ENCODE results near the gene UBXN4.
"Not testable (repeated sequence)": the region's sequence is repeated elsewhere in the genome, so short reads cannot be mapped to it uniquely, and the experiment has no call there.

UBXN4 gene

DNA sequence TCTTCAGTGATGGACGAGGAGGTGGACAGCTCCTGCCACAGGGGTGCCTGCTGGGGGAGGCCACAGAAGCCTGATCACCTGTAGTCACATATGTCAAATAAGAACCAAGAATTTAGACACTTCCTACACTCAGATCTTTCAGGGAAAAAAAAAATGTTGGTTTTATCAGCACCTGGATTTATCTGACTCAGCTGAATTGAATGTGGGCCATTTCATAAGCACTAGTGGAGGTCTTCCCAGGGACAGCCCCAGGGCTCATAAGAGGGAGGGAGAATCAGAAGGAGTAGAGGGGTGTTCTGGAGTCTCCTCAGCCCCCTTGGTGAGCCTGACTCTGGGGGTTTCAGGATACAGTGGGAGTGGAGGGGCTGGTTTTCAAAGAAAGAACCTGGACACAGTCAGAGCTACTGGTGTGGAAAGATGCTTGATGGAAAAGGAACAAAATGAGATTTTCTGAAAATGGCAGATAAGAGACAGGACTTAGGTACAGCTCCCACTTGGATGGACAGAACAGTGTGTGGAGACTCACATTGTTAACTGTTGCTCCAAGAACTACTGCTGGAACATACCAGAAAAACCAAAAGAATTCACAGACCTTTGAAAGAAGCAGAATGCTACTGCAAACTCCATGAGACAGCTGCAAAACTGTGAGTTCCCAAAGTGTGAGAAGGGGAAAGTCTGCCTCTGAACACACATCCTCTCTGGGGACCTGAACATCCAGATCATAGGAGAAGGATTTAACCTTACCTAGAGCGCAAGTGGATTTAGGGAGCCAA is 49.9 kb downstream of the UBXN4 start:
- Mint-ChIP-seq H3K36me3 (peaks cover 4% of the 10 kb centered on the region), H3K4me1 (peaks cover 18% of the 10 kb centered on the region), H3K27me3 (no peaks in the 10 kb centered on the region), H3K27ac (no peak overlapping the region), H3K9me3 (no peaks in the 10 kb centered on the region), H3K4me3 (no peak overlapping the region)

DNA sequence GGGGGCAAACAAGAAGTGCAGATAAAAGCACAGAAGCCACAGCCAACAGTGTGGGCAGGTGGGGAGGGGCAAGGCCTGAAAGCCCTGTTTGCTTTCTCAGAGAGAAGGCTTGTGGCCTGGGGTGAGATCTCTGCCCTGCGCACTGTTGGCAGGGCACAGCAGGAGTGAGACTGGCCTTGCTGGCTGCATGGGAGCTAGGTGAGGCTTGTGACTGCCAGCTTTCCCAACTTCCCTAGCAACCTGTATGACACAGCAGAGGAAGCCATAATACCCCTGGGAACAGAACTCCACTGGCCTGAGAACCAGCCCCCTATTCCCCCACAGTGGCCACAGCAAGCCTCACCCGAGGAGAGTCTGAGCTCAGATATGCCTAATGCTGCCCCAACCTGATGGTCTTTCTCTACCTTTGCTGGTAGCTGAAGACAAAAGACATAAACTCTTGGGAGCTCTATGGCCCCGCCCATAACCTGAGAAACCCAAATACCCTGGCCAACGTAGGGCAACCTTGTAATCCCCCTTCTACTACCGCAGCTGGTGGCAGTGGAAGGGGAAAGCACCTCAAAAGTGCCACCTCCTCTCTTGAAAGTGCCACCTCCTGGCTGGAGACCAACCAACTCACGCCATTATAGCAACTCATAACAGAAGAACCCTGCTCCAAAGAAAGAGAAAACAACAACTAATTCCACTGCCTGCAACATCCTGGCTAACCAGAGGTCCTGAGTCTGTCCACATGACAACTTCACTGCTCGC is 50.9 kb downstream of the UBXN4 start:
- Mint-ChIP-seq H3K36me3 (peaks cover 2% of the 10 kb centered on the region), H3K4me1 (peaks cover 21% of the 10 kb centered on the region), H3K27me3 (no peaks in the 10 kb centered on the region), H3K27ac (no peak overlapping the region), H3K4me3 (no peak overlapping the region), H3K9me3 (no peaks in the 10 kb centered on the region)

- H3K4me1 Mint-ChIP-seq: peaks cover 22% of the 10 kb centered on the region
- H3K27ac Mint-ChIP-seq, H3K27me3 Mint-ChIP-seq, H3K36me3 Mint-ChIP-seq, H3K9me3 Mint-ChIP-seq, H3K4me3 Mint-ChIP-seq: not testable (repeated sequence)
Observed at GRCh38 chr2:135795641-135796040, 54.0 kb downstream of the UBXN4 start.

DNA sequence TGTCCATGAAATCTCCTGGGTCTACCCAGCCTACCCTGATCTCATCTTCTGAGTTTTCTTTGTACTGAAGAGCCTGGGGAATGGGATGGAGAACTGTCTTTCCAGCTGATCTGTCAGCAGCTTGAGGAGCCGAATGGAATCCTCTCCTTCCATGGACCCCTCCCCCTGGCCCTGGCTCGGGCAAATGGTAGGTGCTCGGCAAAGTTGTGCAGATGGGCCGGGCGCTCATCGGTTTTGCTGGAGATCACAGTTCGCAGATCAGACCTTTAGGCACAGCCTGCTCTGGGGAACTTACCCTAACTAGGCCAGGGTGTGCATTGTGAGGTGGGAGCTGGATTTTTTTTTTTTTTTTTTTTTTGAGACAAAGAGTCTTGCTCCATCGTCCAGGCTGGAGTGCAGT is 55.0 kb downstream of the UBXN4 start:
- peaks cover 4% of the 10 kb centered on the region for H3K9me3 Mint-ChIP-seq
- peaks cover 22% of the 10 kb centered on the region for H3K4me1 Mint-ChIP-seq
- no peaks in the 10 kb centered on the region for H3K27me3 Mint-ChIP-seq
- H3K27ac Mint-ChIP-seq: no peak overlapping the region
- H3K4me3 Mint-ChIP-seq: no peak overlapping the region
- H3K36me3 Mint-ChIP-seq: no peaks in the 10 kb centered on the region

DNA sequence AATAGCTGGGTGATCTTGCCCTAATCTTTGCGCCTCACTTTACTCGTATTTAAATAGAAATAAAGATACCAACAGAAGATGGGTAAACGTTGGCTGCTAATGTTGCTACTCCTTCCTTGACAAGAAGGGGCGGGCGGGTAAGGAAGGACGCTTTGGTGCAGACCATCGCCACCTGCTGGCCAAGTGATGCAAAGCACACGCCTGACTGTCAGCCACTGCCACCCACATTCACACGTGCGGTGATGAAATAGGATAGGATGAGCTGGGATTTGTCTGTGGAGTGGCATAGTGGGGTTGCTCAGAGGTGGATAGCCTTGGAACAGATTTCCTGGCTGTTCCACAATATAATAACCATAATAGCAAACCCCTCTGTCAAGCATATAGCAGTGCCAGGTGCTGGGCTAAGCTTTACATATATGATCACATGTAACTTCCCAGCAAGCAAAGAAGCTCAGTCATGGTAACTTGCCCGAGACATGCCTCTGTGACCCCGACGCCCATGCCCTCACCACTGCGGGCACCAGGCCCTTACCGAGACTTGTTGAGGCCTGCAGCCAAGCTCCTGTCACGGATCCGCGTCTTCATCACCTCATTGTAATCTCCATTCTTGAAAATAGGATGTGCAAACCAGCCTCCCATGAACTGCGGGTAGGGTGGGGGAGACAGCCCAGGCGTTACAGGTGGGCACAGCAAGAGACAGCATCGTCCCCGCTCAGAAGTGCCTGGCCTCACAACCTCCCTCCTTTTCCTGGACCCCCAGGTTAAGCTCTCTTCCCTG is 56.0 kb downstream of the UBXN4 start:
- Mint-ChIP-seq H3K27me3 (no peaks in the 10 kb centered on the region), H3K36me3 (no peaks in the 10 kb centered on the region), H3K27ac (no peak overlapping the region), H3K9me3 (peaks cover 4% of the 10 kb centered on the region), H3K4me3 (no peak overlapping the region), H3K4me1 (peaks cover 15% of the 10 kb centered on the region)

DNA sequence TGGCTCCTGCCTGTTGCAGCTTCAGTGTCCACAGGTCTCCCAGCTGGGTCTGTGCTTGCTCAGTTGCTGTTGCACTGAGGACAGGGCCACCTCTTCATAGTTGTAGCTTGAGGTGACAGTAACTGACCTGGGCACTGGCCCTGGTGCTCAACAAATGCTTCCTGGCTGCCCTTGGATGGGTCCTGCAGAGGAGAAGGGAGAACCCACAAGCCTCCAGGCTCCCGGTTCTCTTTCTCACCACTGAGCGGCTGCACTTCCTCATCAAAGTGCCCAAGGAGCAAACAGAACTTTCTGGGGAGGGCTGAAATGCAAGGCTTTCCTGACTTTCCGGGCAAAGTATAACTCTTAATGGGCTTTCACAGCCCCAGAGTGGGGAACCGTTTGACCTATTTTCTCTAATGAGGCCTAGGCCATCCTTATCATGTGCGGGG is 56.6 kb downstream of the UBXN4 start:
- Mint-ChIP-seq H3K9me3 (peaks cover 4% of the 10 kb centered on the region), H3K27ac (no peak overlapping the region), H3K4me1 (peaks cover 11% of the 10 kb centered on the region), H3K27me3 (no peaks in the 10 kb centered on the region), H3K4me3 (no peak overlapping the region), H3K36me3 (no peaks in the 10 kb centered on the region)

- Mint-ChIP-seq H3K27ac (no peak overlapping the region), H3K36me3 (no peaks in the 10 kb centered on the region), H3K9me3 (peaks cover 4% of the 10 kb centered on the region), H3K4me3 (no peak overlapping the region), H3K4me1 (peaks cover 11% of the 10 kb centered on the region), H3K27me3 (no peaks in the 10 kb centered on the region)
Observed at GRCh38 chr2:135798762-135799161, 57.1 kb downstream of the UBXN4 start.

- Mint-ChIP-seq H3K4me1 (peaks cover 8% of the 10 kb centered on the region), H3K36me3 (no peaks in the 10 kb centered on the region), H3K9me3 (peaks cover 4% of the 10 kb centered on the region), H3K27ac (no peak overlapping the region), H3K4me3 (no peak overlapping the region), H3K27me3 (no peaks in the 10 kb centered on the region)
Observed at GRCh38 chr2:135799738-135800137, 58.1 kb downstream of the UBXN4 start.

DNA sequence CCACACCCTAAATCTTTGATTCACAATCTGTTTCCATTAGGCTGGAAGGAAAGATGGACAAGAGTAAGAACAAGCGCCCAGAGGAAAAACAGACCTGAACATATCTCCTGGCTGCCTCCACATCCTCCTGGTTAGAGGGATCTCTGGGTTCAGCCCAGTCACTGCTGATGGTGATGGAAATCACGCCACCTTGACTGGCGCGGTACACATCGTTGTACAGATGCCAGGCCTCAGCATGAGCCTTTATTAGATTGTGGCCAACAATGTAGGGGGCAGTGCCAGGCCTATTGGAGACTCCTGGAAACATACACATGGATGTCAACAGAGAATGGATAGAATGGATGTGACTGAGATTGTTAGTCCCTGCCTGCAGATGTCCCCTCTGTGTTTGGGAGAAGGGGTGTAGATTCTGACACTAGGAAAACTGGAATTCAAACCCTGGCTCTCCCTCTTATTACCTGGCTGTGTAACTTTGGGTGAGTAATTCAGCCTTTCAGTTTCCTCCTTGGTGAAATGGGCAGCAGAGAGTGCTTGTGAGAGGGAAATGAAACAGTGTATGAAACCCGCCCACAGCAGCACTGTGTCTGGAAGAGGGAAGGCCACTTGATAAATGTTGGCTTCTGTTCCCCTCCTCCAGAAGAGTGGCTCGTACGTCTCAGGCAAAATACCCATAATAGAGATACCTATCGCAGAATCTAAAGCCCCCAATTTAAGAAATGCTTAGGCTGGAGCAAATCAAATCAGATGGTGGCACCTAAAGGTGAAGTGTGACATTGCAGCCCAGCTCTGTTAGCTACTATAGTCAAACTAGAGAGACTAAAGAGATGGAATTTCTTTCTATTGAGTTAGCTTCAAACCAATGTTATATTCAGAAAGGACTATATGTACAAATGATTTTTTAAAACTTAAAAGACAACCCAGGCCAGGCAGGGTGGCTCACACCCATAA is 59.1 kb downstream of the UBXN4 start:
- no peak overlapping the region for H3K4me3 Mint-ChIP-seq
- no peaks in the 10 kb centered on the region for H3K36me3 Mint-ChIP-seq
- peaks cover 4% of the 10 kb centered on the region for H3K4me1 Mint-ChIP-seq
- H3K27ac Mint-ChIP-seq: no peak overlapping the region
- no peaks in the 10 kb centered on the region for H3K27me3 Mint-ChIP-seq
- H3K9me3 Mint-ChIP-seq: peaks cover 4% of the 10 kb centered on the region

GRCh38 chr2:135802350-135802749 is 60.7 kb downstream of the UBXN4 start:
- H3K9me3 Mint-ChIP-seq: peaks cover 4% of the 10 kb centered on the region
- H3K27me3 Mint-ChIP-seq: no peaks in the 10 kb centered on the region
- no peak overlapping the region for H3K4me3 Mint-ChIP-seq
- no peak overlapping the region for H3K27ac Mint-ChIP-seq
- peaks cover 3% of the 10 kb centered on the region for H3K4me1 Mint-ChIP-seq
- no peaks in the 10 kb centered on the region for H3K36me3 Mint-ChIP-seq

GRCh38 chr2:135803278-135803677 is 61.6 kb downstream of the UBXN4 start:
- no peak overlapping the region for H3K27ac Mint-ChIP-seq

GRCh38 chr2:135807874-135808273 is 66.2 kb downstream of the UBXN4 start:
- not testable (repeated sequence) for H3K27me3 Mint-ChIP-seq, H3K36me3 Mint-ChIP-seq, H3K9me3 Mint-ChIP-seq, H3K4me1 Mint-ChIP-seq, H3K27ac Mint-ChIP-seq, H3K4me3 Mint-ChIP-seq

More at GRCh38 chr2:135803278-135803677, 61.6 kb downstream of the UBXN4 start:
- Mint-ChIP-seq H3K9me3 (peaks cover 4% of the 10 kb centered on the region), H3K4me3 (no peak overlapping the region), H3K4me1 (no peaks in the 10 kb centered on the region), H3K36me3 (no peaks in the 10 kb centered on the region), H3K27me3 (no peaks in the 10 kb centered on the region)

DNA sequence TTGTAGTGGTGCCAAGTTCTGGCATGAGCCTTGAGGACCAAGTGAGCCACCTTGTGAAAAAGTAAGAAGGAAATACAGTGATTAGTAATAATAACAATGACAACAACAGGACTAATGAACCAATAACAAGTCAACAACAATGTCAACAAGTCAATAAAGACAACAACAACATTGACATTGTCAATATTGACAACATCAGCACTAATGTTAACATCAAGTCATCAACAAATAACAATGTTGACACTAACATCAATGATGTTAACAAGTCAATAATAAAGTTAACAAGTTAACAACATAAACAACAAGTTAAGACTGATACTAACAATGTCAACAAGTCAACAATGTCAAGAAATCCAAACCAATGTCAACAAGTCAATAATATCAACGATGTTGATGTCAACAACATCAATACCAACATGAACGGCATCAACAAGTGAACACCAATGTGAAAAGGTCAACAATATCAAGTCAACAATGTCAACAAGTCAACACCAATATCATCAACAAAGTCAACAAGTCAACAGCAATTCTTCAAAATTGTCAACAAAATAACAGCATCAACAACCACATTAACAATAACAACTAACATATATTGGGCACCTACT is 71.4 kb downstream of the UBXN4 start:
- H3K4me3 Mint-ChIP-seq: no peak overlapping the region

DNA sequence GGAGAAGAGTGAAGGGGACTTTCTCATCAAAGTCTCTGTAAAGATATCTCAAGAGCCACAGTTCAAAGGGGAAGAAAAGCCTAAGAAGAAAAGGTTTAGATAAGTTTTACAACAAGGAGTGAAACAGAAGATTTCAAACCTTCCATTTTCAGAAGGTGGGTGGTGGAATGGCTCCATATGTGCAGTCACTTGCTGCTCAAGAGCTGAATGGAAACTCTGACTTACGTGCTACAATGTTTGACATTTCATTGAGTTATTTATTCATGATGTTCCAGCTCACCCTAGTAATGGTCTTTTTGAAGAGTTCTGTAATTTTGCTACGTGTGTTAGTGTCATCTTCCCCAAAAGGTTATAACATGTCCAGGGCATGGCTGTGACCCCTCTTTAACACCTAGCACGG is 73.6 kb downstream of the UBXN4 start:
- Mint-ChIP-seq H3K36me3 (no peaks in the 10 kb centered on the region), H3K27me3 (no peaks in the 10 kb centered on the region), H3K27ac (peak overlapping the region; percentile 95), H3K9me3 (peaks cover 7% of the 10 kb centered on the region), H3K4me1 (peaks cover 37% of the 10 kb centered on the region), H3K4me3 (peak overlapping the region; percentile 61)

More for the DNA sequence above, 71.4 kb downstream of the UBXN4 start:
- Mint-ChIP-seq H3K4me1 (peaks cover 21% of the 10 kb centered on the region), H3K27me3 (no peaks in the 10 kb centered on the region), H3K36me3 (no peaks in the 10 kb centered on the region), H3K27ac (no peak overlapping the region), H3K9me3 (peaks cover 7% of the 10 kb centered on the region)
